Measurements from ENCODE around the gene PIK3R3. TPM values are rescaled to one million over a fixed set of nuclear protein-coding genes. Genes with fewer than 3 reads are reported as not detected.

PIK3R3 gene
- total and polyA plus RNA-seq, 9 donors, result 8.1 to 18.3 (median 13.3) TPM

- Histone ChIP-seq H3K27me3 (ENCODE audit: control insufficient read depth, insufficient read depth, low read length) (no peaks in the 10 kb centered on the region), H3K36me3 (ENCODE audit: control insufficient read depth, insufficient read depth, low read length) (peaks cover 22% of the 10 kb centered on the region), H3K4me1 (ENCODE audit: control insufficient read depth, insufficient read depth, low read length) (no peaks in the 10 kb centered on the region), H3K4me3 (ENCODE audit: low read length) (no peak overlapping the region), H3K9me3 (replicated peaks; ENCODE audit: control insufficient read depth, low read depth, low read length) (no peaks in the 10 kb centered on the region), H3K27ac (ENCODE audit: low read length) (no peak overlapping the region)
- DNase-seq, result no peak
- 60% methylated on average over 1 of the region's 3 CpGs for WGBS (ENCODE audit: insufficient coverage)
Observed at GRCh38 chr1:45998020-45998617, 134.3 kb downstream of the PIK3R3 start.

- peaks cover 7% of the 10 kb centered on the region for H3K36me3 ChIP-seq (ENCODE audit: control insufficient read depth, insufficient read depth, low read length)
- peaks cover 3% of the 10 kb centered on the region for H3K9me3 ChIP-seq (replicated peaks; ENCODE audit: control insufficient read depth, low read depth, low read length)
- H3K27me3 ChIP-seq (ENCODE audit: control insufficient read depth, insufficient read depth, low read length), result no peaks in the 10 kb centered on the region
- 100% methylated on average over 3 of the region's 8 CpGs for WGBS (ENCODE audit: insufficient coverage)
- DNase-seq, result no peak
- no peak overlapping the region for H3K4me3 ChIP-seq (ENCODE audit: low read length)
- no peak overlapping the region for H3K27ac ChIP-seq (ENCODE audit: low read length)
- no peaks in the 10 kb centered on the region for H3K4me1 ChIP-seq (ENCODE audit: control insufficient read depth, insufficient read depth, low read length)
Observed at GRCh38 chr1:45995298-45995697, 137.1 kb downstream of the PIK3R3 start.

- Histone ChIP-seq H3K27me3 (ENCODE audit: control insufficient read depth, insufficient read depth, low read length) (no peaks in the 10 kb centered on the region), H3K36me3 (ENCODE audit: control insufficient read depth, insufficient read depth, low read length) (peaks cover 5% of the 10 kb centered on the region), H3K4me1 (ENCODE audit: control insufficient read depth, insufficient read depth, low read length) (no peaks in the 10 kb centered on the region), H3K9me3 (replicated peaks; ENCODE audit: control insufficient read depth, low read depth, low read length) (peaks cover 3% of the 10 kb centered on the region), H3K27ac (ENCODE audit: low read length) (no peak overlapping the region), H3K4me3 (ENCODE audit: low read length) (no peak overlapping the region)
- DNase-seq, result no peak
- 100% methylated on average over 4 of the region's 6 CpGs for WGBS (ENCODE audit: insufficient coverage)
Observed at GRCh38 chr1:45994423-45994822, 138.0 kb downstream of the PIK3R3 start.

Other genes with a start within 250 kb of the PIK3R3 start
- not detected for gene TSPAN1, start 42.5 kb upstream of the PIK3R3 start, total RNA-seq
- 1 to 10 TPM in 1 of 8 donors, under 1 TPM in 6, not detected in 1; 0.31 to 1.7 (median 0.51) TPM for gene TSPAN1, start 42.5 kb upstream of the PIK3R3 start, polyA plus RNA-seq (ENCODE audit: insufficient read depth in 1 of 8, insufficient read length in 8 of 8, low replicate concordance in 1 of 8)
- not detected for gene P3R3URF, start 43.9 kb upstream of the PIK3R3 start, total RNA-seq
- not detected for gene P3R3URF, start 43.9 kb upstream of the PIK3R3 start, polyA plus RNA-seq (ENCODE audit: insufficient read depth in 1 of 8, insufficient read length in 8 of 8, low replicate concordance in 1 of 8)
- gene POMGNT1, start 65.8 kb upstream of the PIK3R3 start, total RNA-seq, result 65.5 TPM
- gene POMGNT1, start 65.8 kb upstream of the PIK3R3 start, polyA plus RNA-seq (ENCODE audit: insufficient read depth in 1 of 8, insufficient read length in 8 of 8, low replicate concordance in 1 of 8), result 10 to 100 TPM; 45.3 to 56.5 (median 49.1) TPM
- 1.4 TPM for gene LURAP1, start 70.7 kb upstream of the PIK3R3 start, total RNA-seq
- 1 to 10 TPM in 5 of 8 donors, under 1 TPM in 3; 0.58 to 1.2 (median 1.0) TPM for gene LURAP1, start 70.7 kb upstream of the PIK3R3 start, polyA plus RNA-seq (ENCODE audit: insufficient read depth in 1 of 8, insufficient read length in 8 of 8, low replicate concordance in 1 of 8)
- gene RAD54L, start 115.1 kb upstream of the PIK3R3 start, total RNA-seq, result 2.8 TPM
- 1 to 10 TPM; 6.6 to 9.2 (median 7.8) TPM for gene RAD54L, start 115.1 kb upstream of the PIK3R3 start, polyA plus RNA-seq (ENCODE audit: insufficient read depth in 1 of 8, insufficient read length in 8 of 8, low replicate concordance in 1 of 8)
- gene LRRC41, start 171.0 kb upstream of the PIK3R3 start, total RNA-seq, result 49.5 TPM
- gene LRRC41, start 171.0 kb upstream of the PIK3R3 start, polyA plus RNA-seq (ENCODE audit: insufficient read depth in 1 of 8, insufficient read length in 8 of 8, low replicate concordance in 1 of 8), result 10 to 100 TPM; 50.7 to 65.5 (median 59.8) TPM
- 415 TPM for gene UQCRH, start 171.1 kb upstream of the PIK3R3 start, total RNA-seq
- gene UQCRH, start 171.1 kb upstream of the PIK3R3 start, polyA plus RNA-seq (ENCODE audit: insufficient read depth in 1 of 8, insufficient read length in 8 of 8, low replicate concordance in 1 of 8), result 100 to 1,000 TPM; 288 to 407 (median 337) TPM
- gene NSUN4, start 208.2 kb upstream of the PIK3R3 start, total RNA-seq, result 9.0 TPM
- gene NSUN4, start 208.2 kb upstream of the PIK3R3 start, polyA plus RNA-seq (ENCODE audit: insufficient read depth in 1 of 8, insufficient read length in 8 of 8, low replicate concordance in 1 of 8), result 10 to 100 TPM; 10.6 to 15.5 (median 12.4) TPM